Measurements from ENCODE around the gene ZNF516. TPM values are rescaled to one million over a fixed set of nuclear protein-coding genes. Genes with fewer than 3 reads are reported as not detected.

Gene ZNF516
- total RNA-seq, 1 donor = 16.3 TPM

DNA sequence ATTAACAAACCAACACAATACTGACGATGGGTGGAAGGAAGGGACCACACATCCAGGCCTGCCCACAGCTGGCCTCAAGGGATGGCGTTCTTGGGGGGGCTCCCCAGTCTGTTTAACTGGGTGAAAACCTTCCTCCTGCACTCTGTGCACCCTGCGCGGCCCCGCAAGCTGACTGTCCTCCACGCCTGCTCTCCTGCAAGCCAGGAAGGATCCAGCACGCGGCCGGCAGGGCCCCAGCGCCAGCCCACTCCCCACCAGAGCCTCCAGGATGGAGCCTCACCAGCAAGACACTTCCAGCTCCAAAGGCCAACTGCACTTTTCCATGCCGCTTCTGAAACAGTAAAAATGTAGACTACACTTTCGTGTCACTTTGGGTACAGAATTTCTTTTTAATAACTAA lies 135.1 kb downstream of the ZNF516 start:
- Histone ChIP-seq H3K27ac (ENCODE audit: low read depth, low read length) (no peak overlapping the region), H2AFZ (ENCODE audit: low read length) (no peak overlapping the region), H3K4me2 (ENCODE audit: insufficient read depth, low read length) (no peak overlapping the region), H3K79me2 (ENCODE audit: insufficient read depth, low read length) (no peaks in the 10 kb centered on the region), H4K20me1 (ENCODE audit: insufficient read depth, low read length) (no peaks in the 10 kb centered on the region), H3K9me3 (ENCODE audit: low read depth, low read length) (no peaks in the 10 kb centered on the region), H3K4me1 (ENCODE audit: insufficient read depth, low read length) (peaks cover 22% of the 10 kb centered on the region), H3K27me3 (ENCODE audit: insufficient read depth, low read length) (no peaks in the 10 kb centered on the region), H3K36me3 (ENCODE audit: insufficient read depth, low read length) (peaks cover 11% of the 10 kb centered on the region), H3K4me3 (ENCODE audit: insufficient read depth, low read length) (no peak overlapping the region)
- DNase-seq (ENCODE audit: insufficient read length, low spot score, missing footprints) = no peak
- TF ChIP-seq, protein P1, sequence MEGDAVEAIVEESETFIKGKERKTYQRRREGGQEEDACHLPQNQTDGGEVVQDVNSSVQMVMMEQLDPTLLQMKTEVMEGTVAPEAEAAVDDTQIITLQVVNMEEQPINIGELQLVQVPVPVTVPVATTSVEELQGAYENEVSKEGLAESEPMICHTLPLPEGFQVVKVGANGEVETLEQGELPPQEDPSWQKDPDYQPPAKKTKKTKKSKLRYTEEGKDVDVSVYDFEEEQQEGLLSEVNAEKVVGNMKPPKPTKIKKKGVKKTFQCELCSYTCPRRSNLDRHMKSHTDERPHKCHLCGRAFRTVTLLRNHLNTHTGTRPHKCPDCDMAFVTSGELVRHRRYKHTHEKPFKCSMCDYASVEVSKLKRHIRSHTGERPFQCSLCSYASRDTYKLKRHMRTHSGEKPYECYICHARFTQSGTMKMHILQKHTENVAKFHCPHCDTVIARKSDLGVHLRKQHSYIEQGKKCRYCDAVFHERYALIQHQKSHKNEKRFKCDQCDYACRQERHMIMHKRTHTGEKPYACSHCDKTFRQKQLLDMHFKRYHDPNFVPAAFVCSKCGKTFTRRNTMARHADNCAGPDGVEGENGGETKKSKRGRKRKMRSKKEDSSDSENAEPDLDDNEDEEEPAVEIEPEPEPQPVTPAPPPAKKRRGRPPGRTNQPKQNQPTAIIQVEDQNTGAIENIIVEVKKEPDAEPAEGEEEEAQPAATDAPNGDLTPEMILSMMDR (IDR thresholded peaks at IDR 0.05; ENCODE audit: extremely low read depth, low read depth, low read length) = no peak

DNA sequence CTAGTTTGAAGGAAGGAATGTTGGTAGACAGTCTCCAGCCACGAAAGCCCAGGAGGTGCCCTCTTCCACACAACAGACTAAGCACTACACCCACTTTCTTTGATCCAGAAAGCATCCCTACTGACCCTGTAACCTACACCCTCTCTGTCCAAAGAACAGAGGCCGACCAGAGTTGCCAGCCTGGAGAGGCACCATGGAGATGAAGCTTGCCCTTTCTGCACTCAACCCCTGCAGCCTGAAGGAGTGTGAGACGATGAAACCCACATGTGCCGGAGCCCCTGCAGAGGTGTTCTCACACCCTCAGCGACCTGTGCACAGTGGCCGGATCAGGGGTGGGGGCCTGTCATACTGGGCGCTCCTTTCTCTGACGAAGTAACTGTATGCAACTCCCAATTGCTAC lies 136.3 kb downstream of the ZNF516 start:
- TF ChIP-seq, protein P1 (IDR thresholded peaks at IDR 0.05; ENCODE audit: extremely low read depth, low read depth, low read length) = no peak
- peaks cover 17% of the 10 kb centered on the region for H3K4me1 ChIP-seq (ENCODE audit: insufficient read depth, low read length)
- H3K27me3 ChIP-seq (ENCODE audit: insufficient read depth, low read length) = no peaks in the 10 kb centered on the region
- H3K9me3 ChIP-seq (ENCODE audit: low read depth, low read length) = no peaks in the 10 kb centered on the region
- H3K36me3 ChIP-seq (ENCODE audit: insufficient read depth, low read length) = peaks cover 11% of the 10 kb centered on the region
- no peak overlapping the region for H3K4me2 ChIP-seq (ENCODE audit: insufficient read depth, low read length)
- DNase-seq (ENCODE audit: insufficient read length, low spot score, missing footprints) = no peak
- H3K27ac ChIP-seq (ENCODE audit: low read depth, low read length) = no peak overlapping the region
- H4K20me1 ChIP-seq (ENCODE audit: insufficient read depth, low read length) = no peaks in the 10 kb centered on the region
- no peak overlapping the region for H2AFZ ChIP-seq (ENCODE audit: low read length)
- no peak overlapping the region for H3K4me3 ChIP-seq (ENCODE audit: insufficient read depth, low read length)
- H3K79me2 ChIP-seq (ENCODE audit: insufficient read depth, low read length) = no peaks in the 10 kb centered on the region

DNA sequence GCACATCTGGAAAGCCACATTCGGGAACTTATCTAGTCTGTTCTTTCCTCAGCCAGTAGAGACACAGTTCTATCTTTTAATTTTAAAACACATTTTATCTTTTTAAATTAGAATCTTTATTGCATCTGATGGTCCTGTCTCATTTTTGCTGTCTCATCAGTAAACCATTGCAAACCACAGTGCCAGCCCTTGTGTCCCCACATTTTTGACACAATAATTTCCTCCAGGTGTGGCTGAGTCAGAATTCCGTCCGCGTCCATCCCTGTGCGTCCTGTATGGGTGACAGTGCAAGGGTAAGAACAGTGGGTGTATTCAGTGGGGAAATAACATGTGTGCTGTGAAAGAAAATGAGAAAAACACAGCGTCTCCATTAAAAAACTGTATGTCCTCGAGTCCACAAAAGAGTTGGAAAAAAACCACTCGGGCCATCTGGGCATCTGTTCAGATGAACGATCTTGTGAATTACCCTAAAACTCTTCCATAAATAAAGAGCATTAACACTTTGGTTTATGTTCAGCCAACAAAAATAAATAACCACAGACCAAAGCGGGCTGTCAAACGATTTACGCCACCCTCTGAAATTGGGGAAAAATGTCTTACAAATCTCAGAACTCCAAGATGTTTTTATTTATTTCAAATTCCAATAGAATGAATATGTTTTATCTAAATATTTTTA lies 137.3 kb downstream of the ZNF516 start:
- TF ChIP-seq, protein P1 (IDR thresholded peaks at IDR 0.05; ENCODE audit: extremely low read depth, low read depth, low read length) = no peak
- Histone ChIP-seq H3K36me3 (ENCODE audit: insufficient read depth, low read length) (peaks cover 11% of the 10 kb centered on the region), H3K79me2 (ENCODE audit: insufficient read depth, low read length) (no peaks in the 10 kb centered on the region), H2AFZ (ENCODE audit: low read length) (no peak overlapping the region), H3K4me3 (ENCODE audit: insufficient read depth, low read length) (no peak overlapping the region), H4K20me1 (ENCODE audit: insufficient read depth, low read length) (no peaks in the 10 kb centered on the region), H3K27ac (ENCODE audit: low read depth, low read length) (no peak overlapping the region), H3K4me2 (ENCODE audit: insufficient read depth, low read length) (no peak overlapping the region), H3K9me3 (ENCODE audit: low read depth, low read length) (no peaks in the 10 kb centered on the region), H3K27me3 (ENCODE audit: insufficient read depth, low read length) (no peaks in the 10 kb centered on the region), H3K4me1 (ENCODE audit: insufficient read depth, low read length) (peaks cover 7% of the 10 kb centered on the region)
- no peak for DNase-seq (ENCODE audit: insufficient read length, low spot score, missing footprints)

DNA sequence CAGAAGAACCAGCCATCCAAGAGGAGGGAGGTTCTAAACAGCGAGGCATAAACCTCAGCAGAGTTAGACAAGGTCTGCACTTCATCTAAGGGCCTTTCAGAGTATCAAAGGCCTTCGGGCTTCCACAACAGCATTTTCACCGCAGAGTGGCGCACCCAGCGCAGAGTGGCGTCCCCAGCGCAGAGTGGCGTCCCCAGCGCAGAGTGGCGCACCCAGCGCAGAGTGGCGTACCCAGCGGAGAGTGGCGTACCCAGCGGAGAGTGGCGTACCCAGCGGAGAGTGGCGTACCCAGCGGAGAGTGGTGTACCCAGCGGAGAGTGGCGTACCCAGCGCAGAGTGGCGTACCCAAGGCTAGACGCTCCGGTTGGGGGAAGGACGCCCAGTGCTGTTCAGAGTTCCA lies 137.9 kb downstream of the ZNF516 start:
- H3K9me3 ChIP-seq (ENCODE audit: low read depth, low read length) = no peaks in the 10 kb centered on the region
- H4K20me1 ChIP-seq (ENCODE audit: insufficient read depth, low read length) = no peaks in the 10 kb centered on the region
- H2AFZ ChIP-seq (ENCODE audit: low read length) = no peak overlapping the region
- TF ChIP-seq, protein P1 (IDR thresholded peaks at IDR 0.05; ENCODE audit: extremely low read depth, low read depth, low read length) = no peak
- no peak for DNase-seq (ENCODE audit: insufficient read length, low spot score, missing footprints)
- no peak overlapping the region for H3K4me3 ChIP-seq (ENCODE audit: insufficient read depth, low read length)
- no peaks in the 10 kb centered on the region for H3K27me3 ChIP-seq (ENCODE audit: insufficient read depth, low read length)
- H3K4me1 ChIP-seq (ENCODE audit: insufficient read depth, low read length) = peaks cover 11% of the 10 kb centered on the region
- H3K27ac ChIP-seq (ENCODE audit: low read depth, low read length) = no peak overlapping the region
- H3K79me2 ChIP-seq (ENCODE audit: insufficient read depth, low read length) = no peaks in the 10 kb centered on the region
- no peak overlapping the region for H3K4me2 ChIP-seq (ENCODE audit: insufficient read depth, low read length)
- peaks cover 8% of the 10 kb centered on the region for H3K36me3 ChIP-seq (ENCODE audit: insufficient read depth, low read length)
